Germinal center (tissue), 1 donor: Measurements from ENCODE around the gene MRPL57.
A peak's percentile ranks its signal among the peaks of the same experiment; 100 is the strongest.
"Not testable (repeated sequence)": the region's sequence is repeated elsewhere in the genome, so short reads cannot be mapped to it uniquely, and the experiment has no call there.

Source experiments
- DNase-seq: peaks from one replicate; pipeline ENCODE4 v3.0.0; 2012; ENCODE audit warnings: mixed read lengths, low spot score

MRPL57 gene

GRCh38 chr13:21176215-21176981 is at the start of gene MRPL57, which contains the start of gene SKA3:
MRPL57 (plus strand) TSS chr13:21176658; CDS start chr13:21176917, 259 bp downstream.
SKA3 (minus strand) TSS chr13:21176552; CDS start chr13:21176477, 75 bp downstream.
- peak; percentile 95 for DNase-seq

- DNase-seq, result no peak
These were observed 46.3 kb upstream of the MRPL57 start for GRCh38 chr13:21130116-21130515.

- DNase-seq, result no peak
These were observed 43.4 kb upstream of the MRPL57 start for GRCh38 chr13:21133077-21133476.

GRCh38 chr13:21134475-21134874 is 42.0 kb upstream of the MRPL57 start:
- DNase-seq, result no peak

GRCh38 chr13:21135833-21136232 is 40.6 kb upstream of the MRPL57 start:
- not testable (repeated sequence) for DNase-seq

- DNase-seq, result no peak
These were observed 38.8 kb upstream of the MRPL57 start for GRCh38 chr13:21137696-21138095.

GRCh38 chr13:21138561-21138960 is 37.9 kb upstream of the MRPL57 start:
- DNase-seq, result no peak

- no peak for DNase-seq
These were observed 37.1 kb upstream of the MRPL57 start for GRCh38 chr13:21139374-21139773.

GRCh38 chr13:21142766-21143165 is 33.7 kb upstream of the MRPL57 start:
- DNase-seq, result no peak

- DNase-seq, result no peak
These were observed 28.6 kb upstream of the MRPL57 start for GRCh38 chr13:21147827-21148226.

GRCh38 chr13:21148557-21149258 is 27.8 kb upstream of the MRPL57 start:
- DNase-seq, result no peak

- DNase-seq, result no peak
These were observed 26.9 kb upstream of the MRPL57 start for GRCh38 chr13:21149568-21149967.

GRCh38 chr13:21150013-21150412 is 26.4 kb upstream of the MRPL57 start:
- no peak for DNase-seq

GRCh38 chr13:21152251-21152899 is 24.1 kb upstream of the MRPL57 start:
- DNase-seq, result no peak

GRCh38 chr13:21164631-21165030 is 11.8 kb upstream of the MRPL57 start:
- no peak for DNase-seq

GRCh38 chr13:21165606-21166005 is 10.9 kb upstream of the MRPL57 start:
- not testable (repeated sequence) for DNase-seq

- no peak for DNase-seq
These were observed 5.0 kb upstream of the MRPL57 start for GRCh38 chr13:21171420-21171819.

GRCh38 chr13:21173767-21174166 is 2.7 kb upstream of the MRPL57 start:
- not testable (repeated sequence) for DNase-seq

- no peak for DNase-seq
These were observed 723 bp upstream of the MRPL57 start for GRCh38 chr13:21175656-21176214.

- DNase-seq, result no peak
These were observed 475 bp downstream of the MRPL57 start for GRCh38 chr13:21176982-21177284.

GRCh38 chr13:21181671-21182070 is 5.2 kb downstream of the MRPL57 start:
- no peak for DNase-seq

GRCh38 chr13:21186410-21186809 is 10.0 kb downstream of the MRPL57 start:
- DNase-seq, result not testable (repeated sequence)

GRCh38 chr13:21194756-21195155 is 18.3 kb downstream of the MRPL57 start:
- DNase-seq, result not testable (repeated sequence)
